Activated CD4-positive, alpha-beta T cell treated with anti-CD3 and anti-CD28 coated beads, Interleukin-2, amount 10 ng/mL, durations not matched to agents 24 days and 14 days (primary cell): Measurements from ENCODE around the gene KRTAP5-11. TPM values are rescaled to one million over a fixed set of nuclear protein-coding genes. Genes with fewer than 3 reads are reported as not detected.
"Not testable (repeated sequence)": the region's sequence is repeated elsewhere in the genome, so short reads cannot be mapped to it uniquely, and the experiment has no call there.

Experiments
- DNase-seq: peaks from one replicate; pipeline ENCODE4 v3.0.0; 2022
- H3K27ac Mint-ChIP-seq: one replicate; pipeline ENCODE4 v1.8.0; 2022; ENCODE audit warnings: mild to moderate bottlenecking, mixed read lengths
- H3K27me3 Mint-ChIP-seq: one replicate; pipeline ENCODE4 v1.8.0; 2022; ENCODE audit warnings: mixed read lengths
- H3K36me3 Mint-ChIP-seq: one replicate; pipeline ENCODE4 v1.8.0; 2022; ENCODE audit warnings: low read depth, mild to moderate bottlenecking, mixed read lengths
- H3K4me1 Mint-ChIP-seq: one replicate; pipeline ENCODE4 v1.8.0; 2021; ENCODE audit warnings: mixed read lengths
- H3K4me3 Mint-ChIP-seq: one replicate; pipeline ENCODE4 v1.8.0; 2022; ENCODE audit warnings: mild to moderate bottlenecking, moderate library complexity, mixed read lengths
- H3K9me3 Mint-ChIP-seq: one replicate; pipeline ENCODE4 v1.8.0; 2021; ENCODE audit warnings: mixed read lengths
- intact Hi-C: fragments of 100-400 bp; cut with micrococcal nuclease; formaldehyde crosslinking; loops from one replicate; pipeline ENCODE4 v1.15.1; 2023
- total RNA-seq: library from RNA; stranded (reverse); gene quantifications from 2 replicates; pipeline ENCODE4 v1.2.3, GENCODE V29; 2022

The KRTAP5-11 gene
- total RNA-seq, 1 donor from 2014 or later = not detected

DNA sequence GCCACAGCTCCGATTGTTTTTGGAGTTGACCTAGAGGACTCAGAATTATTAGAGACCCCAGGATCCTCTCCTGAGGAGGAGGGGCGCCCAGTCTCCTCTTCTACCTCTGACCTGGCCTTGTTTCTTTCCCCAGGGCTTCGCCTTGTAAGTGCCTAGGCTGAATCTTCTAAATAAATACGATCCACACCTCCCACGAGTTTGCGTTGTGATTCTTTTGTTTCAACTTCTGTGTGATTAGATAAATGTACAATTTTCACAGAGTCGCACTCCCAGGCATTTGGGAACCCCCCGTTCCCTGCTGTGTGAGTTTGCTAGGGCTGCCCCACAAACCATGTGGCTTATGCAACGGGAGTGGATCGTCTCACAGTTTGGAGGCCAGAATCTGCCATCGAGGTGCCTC is 43.7 kb downstream of the KRTAP5-11 start:
- intact Hi-C loops = no loop called here
- H3K4me3 Mint-ChIP-seq = no peak overlapping the region

DNA sequence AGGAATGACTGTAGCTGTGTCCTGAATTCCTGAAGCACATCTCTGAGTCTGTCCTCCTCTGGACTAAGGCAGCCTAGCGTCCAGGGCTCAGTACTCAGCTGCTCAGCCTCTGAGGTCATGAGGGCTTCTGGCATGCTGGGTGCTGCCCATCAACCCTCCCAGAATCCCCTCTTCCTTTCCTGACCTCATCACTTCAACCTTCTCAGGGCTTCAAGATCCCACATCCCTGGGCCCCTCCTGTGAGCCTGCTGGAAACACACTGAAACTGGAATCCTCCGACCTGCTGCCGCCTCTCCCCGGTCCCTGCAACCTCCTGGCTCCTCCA is 44.0 kb downstream of the KRTAP5-11 start:
- Mint-ChIP-seq H3K27me3 (no peaks in the 10 kb centered on the region), H3K27ac (no peak overlapping the region), H3K4me3 (no peak overlapping the region), H3K9me3 (peaks cover 12% of the 10 kb centered on the region), H3K4me1 (peaks cover 2% of the 10 kb centered on the region), H3K36me3 (no peaks in the 10 kb centered on the region)
- intact Hi-C loops = no loop called here
- DNase-seq = no peak

More for the DNA sequence above, 43.7 kb downstream of the KRTAP5-11 start:
- H3K27me3 Mint-ChIP-seq = no peaks in the 10 kb centered on the region
- peaks cover 12% of the 10 kb centered on the region for H3K9me3 Mint-ChIP-seq
- H3K27ac Mint-ChIP-seq = no peak overlapping the region
- H3K4me1 Mint-ChIP-seq = peaks cover 2% of the 10 kb centered on the region
- no peaks in the 10 kb centered on the region for H3K36me3 Mint-ChIP-seq
- DNase-seq = no peak

DNA sequence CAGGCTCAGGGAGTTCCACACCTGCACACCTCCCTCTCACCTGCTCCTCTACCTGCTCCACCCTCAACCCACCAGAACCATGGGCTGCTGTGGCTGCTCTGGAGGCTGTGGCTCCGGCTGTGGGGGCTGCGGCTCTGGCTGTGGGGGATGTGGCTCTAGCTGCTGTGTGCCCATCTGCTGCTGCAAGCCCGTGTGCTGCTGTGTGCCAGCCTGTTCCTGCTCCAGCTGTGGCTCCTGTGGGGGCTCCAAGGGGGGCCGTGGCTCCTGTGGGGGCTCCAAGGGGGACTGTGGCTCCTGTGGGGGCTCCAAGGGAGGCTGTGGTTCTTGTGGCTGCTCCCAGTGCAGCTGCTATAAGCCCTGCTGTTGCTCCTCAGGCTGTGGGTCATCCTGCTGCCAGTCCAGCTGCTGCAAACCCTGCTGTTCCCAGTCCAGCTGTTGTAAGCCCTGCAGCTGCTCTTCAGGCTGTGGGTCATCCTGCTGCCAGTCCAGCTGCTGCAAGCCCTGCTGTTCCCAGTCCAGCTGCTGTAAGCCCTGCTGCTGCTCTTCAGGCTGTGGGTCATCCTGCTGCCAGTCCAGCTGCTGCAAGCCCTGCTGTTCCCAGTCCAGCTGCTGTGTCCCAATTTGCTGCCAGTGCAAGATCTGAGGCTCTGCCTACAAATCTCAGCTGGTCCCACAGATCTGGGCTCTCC is 44.6 kb downstream of the KRTAP5-11 start, which contains the start of gene KRTAP5-8:
KRTAP5-8 (plus strand) TSS at position 49 of the 689 bp plus-strand sequence; CDS start at position 80, 31 bp downstream.
- H3K27me3 Mint-ChIP-seq, H3K4me1 Mint-ChIP-seq, intact Hi-C loops, H3K4me3 Mint-ChIP-seq, H3K27ac Mint-ChIP-seq, DNase-seq, H3K36me3 Mint-ChIP-seq: not testable (repeated sequence)
- peaks cover 12% of the 10 kb centered on the region for H3K9me3 Mint-ChIP-seq

DNA sequence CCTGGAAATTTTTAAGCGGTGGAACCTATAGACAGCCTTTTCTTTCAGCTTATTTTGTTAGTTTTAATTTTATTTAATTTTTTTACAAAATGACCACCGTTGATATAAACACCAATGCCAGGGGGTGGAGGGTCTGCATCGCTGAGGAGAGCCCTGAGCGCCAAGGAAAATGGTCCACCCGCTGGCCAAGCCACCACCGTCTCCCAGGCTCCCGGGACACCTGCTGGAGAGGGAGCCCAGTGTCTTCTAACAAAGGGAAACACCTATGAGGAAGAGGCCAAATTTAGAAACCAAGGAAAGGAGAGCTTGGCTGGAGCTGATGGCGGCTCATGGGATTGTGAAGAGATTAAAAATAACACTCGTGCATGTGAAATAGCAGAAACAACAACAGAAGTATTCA is 45.1 kb downstream of the KRTAP5-11 start:
- Mint-ChIP-seq H3K27ac (no peak overlapping the region), H3K27me3 (no peaks in the 10 kb centered on the region), H3K4me1 (peaks cover 2% of the 10 kb centered on the region), H3K9me3 (peaks cover 12% of the 10 kb centered on the region), H3K36me3 (no peaks in the 10 kb centered on the region), H3K4me3 (no peak overlapping the region)
- intact Hi-C loops = no loop called here
- DNase-seq = no peak

DNA sequence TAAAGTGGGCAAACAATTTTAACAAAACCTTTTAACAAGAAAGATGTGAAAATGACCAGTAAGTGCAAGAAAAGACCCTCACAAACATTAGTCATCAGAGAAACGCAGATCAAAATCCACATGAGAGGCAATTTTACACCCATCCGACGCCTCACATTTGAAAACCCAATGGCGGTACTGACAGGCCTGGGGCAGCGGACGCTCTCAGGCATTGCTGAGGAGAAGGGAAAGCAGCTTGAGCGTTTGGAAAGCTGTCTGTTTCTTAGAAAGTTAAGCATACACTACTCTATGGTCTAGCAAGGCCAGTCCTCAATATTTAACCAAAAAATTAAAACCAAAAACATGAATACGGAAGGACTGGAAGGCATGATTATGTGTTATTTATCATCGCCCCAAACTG is 46.9 kb downstream of the KRTAP5-11 start:
- Mint-ChIP-seq H3K9me3 (peaks cover 1% of the 10 kb centered on the region), H3K4me3 (no peak overlapping the region), H3K27me3 (peaks cover 2% of the 10 kb centered on the region), H3K36me3 (no peaks in the 10 kb centered on the region), H3K4me1 (peaks cover 2% of the 10 kb centered on the region), H3K27ac (no peak overlapping the region)
- intact Hi-C loops = no loop called here
- no peak for DNase-seq

DNA sequence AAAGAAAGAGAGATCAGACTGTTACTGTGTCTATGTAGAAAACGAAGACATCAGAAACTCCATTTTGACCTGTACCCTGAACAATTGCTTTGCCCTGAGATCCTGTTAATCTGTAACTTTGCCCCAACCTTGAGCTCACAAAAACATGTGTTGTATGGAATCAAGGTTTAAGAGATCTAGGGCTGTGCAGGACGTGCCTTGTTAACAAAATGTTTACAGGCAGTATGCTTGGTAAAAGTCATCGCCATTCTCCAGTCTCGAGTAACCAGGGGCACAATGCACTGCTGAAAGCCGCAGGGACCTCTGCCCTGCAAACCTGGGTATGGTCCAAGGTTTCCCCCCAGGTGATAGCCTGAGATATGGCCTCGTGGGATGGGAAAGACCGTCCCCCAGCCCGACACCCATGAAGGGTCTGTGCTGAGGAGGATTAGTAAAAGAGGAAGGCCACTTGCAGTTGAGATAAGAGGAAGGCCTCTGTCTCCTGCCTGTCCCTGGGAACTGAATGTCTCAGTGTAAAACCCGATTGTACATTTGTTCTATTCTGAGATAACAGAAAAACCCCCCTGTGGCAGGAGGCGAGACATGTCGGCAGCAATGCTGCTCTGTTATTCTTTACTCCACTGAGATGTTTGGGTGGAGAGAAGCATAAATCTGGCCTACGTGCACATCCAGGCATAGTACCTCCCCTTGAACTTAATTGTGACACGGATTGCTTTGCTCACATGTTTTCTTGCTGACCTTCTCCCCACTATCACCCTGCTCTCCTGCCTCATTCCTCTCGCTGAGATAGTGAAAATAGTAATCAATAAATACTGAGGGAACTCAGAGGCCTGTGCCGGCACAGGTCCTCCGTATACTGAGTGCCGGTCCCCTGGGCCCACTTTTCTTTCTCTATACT is 47.7 kb downstream of the KRTAP5-11 start:
- H3K27me3 Mint-ChIP-seq, H3K4me3 Mint-ChIP-seq, H3K4me1 Mint-ChIP-seq, H3K27ac Mint-ChIP-seq, H3K9me3 Mint-ChIP-seq, intact Hi-C loops, DNase-seq, H3K36me3 Mint-ChIP-seq: not testable (repeated sequence)

DNA sequence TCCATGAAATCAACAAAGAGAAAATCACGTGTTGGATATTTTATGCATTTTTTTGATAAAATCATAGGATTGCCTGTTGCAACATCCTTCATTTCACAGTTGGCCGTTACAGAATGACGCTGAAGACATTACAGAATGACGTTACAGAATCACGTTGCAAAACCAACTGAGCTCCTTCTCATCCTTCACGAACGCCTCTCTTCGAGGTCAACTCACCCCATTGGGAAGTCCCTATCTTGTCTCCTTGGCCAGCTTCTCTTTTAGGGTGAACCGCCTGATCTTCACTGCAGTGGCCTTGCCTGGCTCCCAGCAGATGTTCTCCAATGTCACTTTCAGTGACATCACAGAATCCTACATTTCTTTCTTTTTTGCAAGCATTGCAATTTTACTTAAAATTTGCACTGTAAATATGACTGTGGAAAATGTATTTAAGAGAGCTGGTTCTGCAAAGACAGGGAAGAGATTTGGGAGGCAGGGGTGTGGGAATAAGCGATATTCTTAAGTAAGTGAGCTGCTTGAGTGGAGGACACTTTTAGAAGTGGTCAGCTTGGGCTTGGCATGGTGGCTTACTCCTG is 50.6 kb downstream of the KRTAP5-11 start:
- H3K4me1 Mint-ChIP-seq = no peaks in the 10 kb centered on the region
- no peak for DNase-seq
- H3K36me3 Mint-ChIP-seq = no peaks in the 10 kb centered on the region
- H3K27ac Mint-ChIP-seq = no peak overlapping the region
- no peaks in the 10 kb centered on the region for H3K9me3 Mint-ChIP-seq
- intact Hi-C loops = no loop called here
- peaks cover 2% of the 10 kb centered on the region for H3K27me3 Mint-ChIP-seq
- H3K4me3 Mint-ChIP-seq = no peak overlapping the region

Other genes with a start within 250 kb of the KRTAP5-11 start
- 112 and 116 TPM in 2 replicates for gene DHCR7, start 134.5 kb downstream of the KRTAP5-11 start, total RNA-seq
- gene NADSYN1, start 129.7 kb downstream of the KRTAP5-11 start, total RNA-seq = 101 and 109 TPM in 2 replicates
- not detected in 2 replicates for gene KRTAP5-7, start 55.6 kb downstream of the KRTAP5-11 start, total RNA-seq
- not detected in 2 replicates for gene KRTAP5-8, start 44.9 kb downstream of the KRTAP5-11 start, total RNA-seq
- not detected in 2 replicates for gene KRTAP5-9, start 34.5 kb downstream of the KRTAP5-11 start, total RNA-seq
- not detected in 2 replicates for gene KRTAP5-10, start 17.3 kb downstream of the KRTAP5-11 start, total RNA-seq